SU-DHL-6 (cell line): Measurements from ENCODE around the gene MYT1.

Experiments
- CTCF ChIP-seq: fragments of 200-600 bp; sonication (generic); IDR thresholded peaks from one replicate; pipeline ENCODE4 v1.5.1; 2017; ENCODE audit warnings: antibody characterized with exemption, mild to moderate bottlenecking, low read length, moderate library complexity; ENCODE audit not compliant: insufficient read depth, poor library complexity, severe bottlenecking
- EZH2phosphoT487 ChIP-seq: fragments of 200-600 bp; sonication (generic), shearing (Covaris generic); conservative IDR thresholded peaks from 2 replicates; pipeline ENCODE4 v1.6.1; 2018; ENCODE audit warnings: mild to moderate bottlenecking, antibody characterized with exemption, low read length, moderate library complexity, mixed read lengths

GRCh38 chr20:64260239-64260638, 96.0 kb downstream of the MYT1 start:
- TF ChIP-seq CTCF (no peak), EZH2phosphoT487 (no peak)
